G401 (cell line): Measurements from ENCODE around the gene MUC5B. TPM values are rescaled to one million over a fixed set of nuclear protein-coding genes. Genes with fewer than 3 reads are reported as not detected.

Experiments
- DNase-seq: peaks from one replicate; pipeline ENCODE4 v3.0.0-alpha.2; 2015; ENCODE audit warnings: low spot score
- in situ Hi-C: cut with HindIII; loops from 2 replicates; pipeline ENCODE4 v1.10.0; 2016; ENCODE audit warnings: low sequenced_read_pairs, mixed read lengths
- total RNA-seq: library from RNA; depleted of rRNA; stranded (reverse); fragments of >200 nt; shearing (Covaris generic); gene quantifications from 2 replicates; pipeline ENCODE4 v1.2.3, GENCODE V29; 2014

The MUC5B gene
- total RNA-seq, 1 experiment from 2014 or later, result not detected

DNA sequence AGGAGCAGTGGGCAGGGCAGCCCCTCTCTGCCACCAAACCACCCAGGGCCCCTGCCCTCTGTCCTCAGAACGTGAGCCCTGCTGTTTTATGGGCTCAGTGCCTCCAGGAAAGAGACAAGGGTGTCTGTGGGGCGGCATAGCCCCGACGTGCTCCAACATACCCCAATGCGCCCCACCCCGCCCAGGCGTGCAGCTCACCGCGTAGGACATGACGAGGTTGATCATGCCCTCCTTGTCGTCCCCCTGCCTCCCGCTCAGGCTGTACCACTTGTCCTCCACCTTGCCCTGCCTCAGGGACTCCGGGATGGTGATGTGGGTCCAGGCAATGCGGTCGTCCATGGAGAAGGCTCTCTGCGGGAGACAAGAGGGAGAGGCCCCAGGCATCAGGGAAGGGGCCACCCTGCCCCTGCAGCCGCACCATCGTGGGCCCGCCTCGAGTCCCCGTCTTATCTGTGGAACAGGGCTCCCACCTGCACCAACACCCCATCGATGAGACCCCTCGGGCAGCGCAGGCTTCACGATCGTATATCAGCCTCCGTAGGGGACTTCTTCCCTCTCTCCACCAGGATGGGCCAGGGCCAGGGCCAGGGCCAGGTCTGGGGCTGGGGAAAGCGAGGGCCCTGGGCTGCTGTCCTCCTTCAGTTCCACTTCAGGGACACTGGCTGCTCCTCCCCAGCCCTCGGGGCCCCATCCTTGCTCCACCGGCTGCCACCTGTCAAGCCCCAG lies 65.7 kb downstream of the MUC5B start:
- DNase-seq, result no peak
- in situ Hi-C loops, result no loop called here

DNA sequence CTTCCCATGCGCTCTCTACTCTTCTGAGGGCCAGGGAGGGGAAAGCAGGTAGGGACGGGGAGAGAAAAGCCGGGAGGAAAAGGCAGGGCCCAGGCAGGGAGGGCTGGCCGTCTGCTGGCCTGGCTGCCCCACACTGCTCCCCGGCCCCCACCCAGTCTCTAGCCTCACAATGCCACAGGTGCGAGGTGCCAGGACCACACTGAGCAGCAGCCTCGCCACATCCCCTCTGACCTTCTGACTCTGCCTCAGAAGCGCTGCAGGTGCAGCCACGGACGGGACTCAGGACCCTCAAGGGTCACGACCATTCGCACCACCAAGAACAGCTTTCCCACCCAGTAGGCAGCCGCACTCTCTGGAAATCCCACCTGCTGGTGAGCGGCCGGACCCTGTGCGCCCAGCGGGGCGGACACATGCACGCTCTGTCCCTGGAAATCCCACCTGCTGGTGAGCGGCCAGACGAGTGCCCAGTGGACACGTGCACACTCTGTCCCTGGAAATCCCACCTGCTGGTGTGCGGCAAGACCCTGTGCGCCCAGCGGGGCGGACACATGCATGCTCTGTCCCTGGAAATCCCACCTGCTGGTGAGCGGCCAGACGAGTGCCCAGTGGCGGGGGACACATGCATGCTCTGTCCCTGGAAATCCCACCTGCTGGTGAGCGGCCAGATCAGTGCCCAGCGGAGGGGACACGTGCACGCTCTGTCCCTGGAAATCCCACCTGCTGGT lies 66.5 kb downstream of the MUC5B start:
- in situ Hi-C loops, result no loop called here

DNA sequence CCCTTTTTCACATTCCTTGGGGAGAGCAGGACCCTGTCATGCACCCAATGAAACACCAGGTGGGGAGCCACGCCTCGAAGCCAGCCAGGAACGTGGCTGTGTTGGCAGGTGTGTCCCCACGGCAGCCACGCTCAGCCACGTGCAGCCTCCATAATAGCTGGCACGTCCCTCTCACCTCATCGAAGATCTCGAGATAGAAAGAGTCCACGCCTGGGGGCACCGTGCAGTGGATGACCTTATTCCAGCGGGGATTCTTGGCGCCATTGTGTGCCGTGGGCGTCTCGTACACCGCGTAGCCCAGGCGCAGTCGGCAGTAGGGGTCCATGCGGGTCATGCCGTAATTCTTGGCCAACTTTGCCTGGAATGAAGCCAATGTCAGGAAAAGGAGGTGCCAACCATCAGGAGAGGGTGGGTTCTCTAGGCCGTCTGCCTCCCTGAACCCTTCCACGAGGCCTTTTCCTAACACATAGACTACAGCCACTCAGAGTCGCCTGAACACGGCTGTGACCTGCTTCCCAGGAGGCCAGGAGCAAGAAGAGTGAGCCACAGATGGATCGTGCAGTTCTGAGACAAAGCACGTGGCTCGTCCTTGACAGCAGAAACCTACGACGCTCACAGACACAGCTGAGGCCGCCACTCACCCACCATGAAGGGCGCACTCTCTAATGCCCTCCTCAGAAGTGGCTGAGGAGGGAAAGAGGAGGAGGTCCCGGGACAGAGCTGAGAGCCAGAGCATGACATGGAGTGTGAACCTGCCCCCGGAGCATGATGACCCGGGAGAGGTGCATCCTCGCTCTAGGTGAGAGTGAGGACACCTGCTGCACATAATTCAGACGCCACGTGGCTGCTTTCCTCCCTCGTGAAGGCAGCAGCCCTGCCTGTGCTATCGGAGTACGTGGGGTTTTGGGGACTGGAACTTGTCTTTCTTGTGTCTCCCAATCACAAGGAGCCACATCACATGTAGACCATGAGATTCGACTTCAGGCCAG lies 67.5 kb downstream of the MUC5B start:
- no peak for DNase-seq
- in situ Hi-C loops, result no loop called here

More for the DNA sequence above, 66.5 kb downstream of the MUC5B start:
- no peak for DNase-seq

DNA sequence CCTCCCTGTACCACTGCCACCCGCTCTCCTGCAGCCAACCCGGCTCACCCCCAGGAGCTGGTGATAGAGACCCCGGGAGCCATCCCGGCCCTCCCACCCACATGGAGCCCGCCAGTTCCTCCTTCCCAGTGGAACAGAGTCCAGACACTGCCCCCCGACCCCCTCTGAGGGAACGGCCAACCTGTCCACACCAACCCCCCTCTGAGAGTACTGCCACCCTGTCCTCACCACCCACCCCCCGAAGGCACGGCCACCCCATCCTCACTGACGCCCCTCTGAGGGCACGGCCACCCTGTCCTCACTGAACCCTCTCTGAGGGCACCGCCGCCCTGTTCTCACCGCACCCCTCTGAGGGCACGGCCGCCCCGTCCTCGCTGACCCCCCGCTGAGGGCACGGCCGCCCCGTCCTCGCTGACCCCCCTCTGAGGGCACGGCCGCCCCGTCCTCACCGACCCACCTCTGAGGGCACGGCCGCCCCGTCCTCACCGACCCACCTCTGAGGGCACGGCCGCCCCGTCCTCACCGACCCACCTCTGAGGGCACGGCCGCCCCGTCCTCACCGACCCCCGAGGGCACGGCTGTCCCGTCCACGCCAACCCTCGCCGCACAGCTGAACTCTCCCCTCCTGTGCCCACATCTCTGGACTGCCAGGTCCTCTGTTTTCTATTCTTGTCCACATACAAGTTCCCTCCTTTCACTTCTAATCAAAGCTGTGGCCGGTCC lies 68.6 kb downstream of the MUC5B start:
- in situ Hi-C loops, result no loop called here

DNA sequence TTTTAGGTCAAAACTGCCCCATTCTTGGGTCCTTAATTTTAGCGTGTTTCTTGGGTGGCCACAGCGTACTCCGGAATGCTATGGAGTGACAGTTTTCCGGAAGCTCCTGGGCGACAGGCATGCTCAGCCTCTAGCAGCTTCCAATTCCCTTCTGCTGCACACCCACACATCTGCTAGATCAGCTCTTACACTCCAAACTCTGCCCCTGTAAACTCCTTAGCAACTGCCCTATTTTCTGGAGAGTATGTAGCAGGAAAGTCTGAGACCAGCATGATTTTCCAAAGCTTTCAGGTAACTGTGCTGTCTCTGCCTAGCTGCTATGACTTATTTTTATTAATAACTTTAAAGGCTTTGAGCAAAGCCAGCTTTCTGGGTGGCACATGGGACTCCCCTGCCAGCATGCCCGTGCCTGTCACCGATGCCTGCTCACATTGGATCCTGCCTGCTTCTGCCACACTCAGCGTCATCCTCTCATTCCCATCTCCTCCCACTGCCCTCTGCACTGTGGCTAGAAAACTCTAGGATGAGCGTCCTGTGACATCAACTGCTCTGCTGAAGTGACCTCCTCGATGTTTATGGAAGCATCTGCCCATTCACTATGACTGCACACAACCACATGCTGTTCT lies 69.3 kb downstream of the MUC5B start:
- in situ Hi-C loops, result no loop called here
- no peak for DNase-seq

More for the DNA sequence above, 68.6 kb downstream of the MUC5B start:
- DNase-seq, result no peak

DNA sequence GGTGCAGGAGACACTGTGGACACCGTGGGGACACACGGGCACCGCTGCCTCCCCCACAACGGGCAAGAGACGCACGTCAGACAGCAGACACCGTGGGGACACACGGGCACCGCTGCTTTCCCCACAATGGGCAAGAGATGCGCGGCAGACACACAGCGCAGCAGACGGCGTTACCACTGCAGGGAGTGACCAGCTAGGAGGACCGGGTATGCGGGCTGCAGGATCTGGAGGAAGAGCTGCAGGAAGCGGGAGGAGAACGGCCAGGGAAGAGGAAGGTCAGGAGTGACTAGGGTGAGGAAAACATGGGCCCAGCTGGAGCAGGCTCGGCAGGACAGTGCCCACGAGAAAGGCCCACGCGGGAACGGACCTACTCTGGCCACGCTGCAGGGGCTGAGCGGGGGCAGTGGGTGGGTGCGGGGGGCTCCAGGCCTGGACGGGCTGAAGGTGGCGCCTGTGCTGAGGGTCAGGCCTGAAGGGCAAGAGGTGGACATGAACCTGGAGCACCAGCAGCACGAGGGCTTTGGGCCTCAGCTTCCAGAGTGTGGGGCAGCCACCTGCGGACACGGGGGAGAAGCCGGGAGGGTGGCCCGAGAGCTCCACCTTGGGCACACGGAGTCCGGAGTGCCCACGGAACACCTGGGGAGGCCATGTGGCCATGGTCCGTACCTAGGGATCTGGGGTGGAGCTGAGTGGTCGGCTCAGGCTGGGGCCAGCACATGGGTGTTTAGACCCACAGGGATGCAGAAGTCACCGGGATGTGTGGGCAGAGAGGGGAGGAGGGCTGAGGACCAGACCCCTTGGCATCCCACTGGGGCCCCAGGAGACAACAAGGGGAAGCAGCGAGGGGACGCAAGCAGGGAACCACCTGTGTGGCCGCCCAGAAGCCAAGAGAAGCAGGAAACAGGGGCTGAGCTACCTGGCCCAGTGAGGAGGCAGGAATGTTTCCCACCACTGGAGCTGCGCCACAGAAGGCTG lies 70.1 kb downstream of the MUC5B start:
- in situ Hi-C loops, result no loop called here
- DNase-seq, result no peak

DNA sequence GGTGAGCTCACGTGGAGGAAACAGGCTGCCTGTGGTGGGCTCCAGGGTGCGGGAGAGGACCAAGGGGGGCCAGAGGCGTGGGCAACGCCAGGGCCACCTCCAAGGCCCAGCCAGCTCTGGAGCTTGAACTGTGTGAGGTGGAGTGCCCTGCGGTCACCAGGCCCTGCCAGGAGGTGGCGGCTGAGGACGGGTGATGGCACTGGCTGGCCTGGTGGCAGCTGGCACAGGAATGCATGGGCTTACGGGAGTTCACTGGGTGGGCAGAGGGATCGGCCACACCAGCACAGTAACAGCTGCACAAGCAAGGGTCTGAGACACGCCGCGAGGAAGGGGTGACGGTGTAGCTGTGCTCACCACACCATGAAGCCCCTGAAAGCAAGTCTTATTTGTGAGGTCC lies 70.8 kb downstream of the MUC5B start:
- peak; percentile 69 for DNase-seq
- in situ Hi-C loops, result no loop called here

DNA sequence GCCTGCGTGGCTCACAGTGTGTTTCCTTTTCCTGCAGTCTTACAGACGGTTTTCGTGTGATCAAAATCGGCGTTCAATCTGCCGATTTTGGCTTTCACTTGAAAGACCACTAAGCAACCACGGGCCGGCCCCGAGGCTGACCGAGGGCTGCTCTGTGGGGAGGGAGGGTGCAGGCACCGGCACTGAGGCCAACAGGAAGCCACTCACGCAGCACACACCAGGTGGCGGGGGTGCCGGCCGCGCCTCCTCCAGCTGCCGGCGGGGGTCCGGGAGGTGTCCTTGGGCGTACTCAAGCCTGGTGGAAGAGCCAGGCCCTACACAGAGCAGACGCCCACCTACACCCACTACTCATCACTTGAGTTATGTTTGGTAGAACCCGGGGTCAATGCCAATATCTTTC lies 72.2 kb downstream of the MUC5B start:
- in situ Hi-C loops, result no loop called here
- no peak for DNase-seq

DNA sequence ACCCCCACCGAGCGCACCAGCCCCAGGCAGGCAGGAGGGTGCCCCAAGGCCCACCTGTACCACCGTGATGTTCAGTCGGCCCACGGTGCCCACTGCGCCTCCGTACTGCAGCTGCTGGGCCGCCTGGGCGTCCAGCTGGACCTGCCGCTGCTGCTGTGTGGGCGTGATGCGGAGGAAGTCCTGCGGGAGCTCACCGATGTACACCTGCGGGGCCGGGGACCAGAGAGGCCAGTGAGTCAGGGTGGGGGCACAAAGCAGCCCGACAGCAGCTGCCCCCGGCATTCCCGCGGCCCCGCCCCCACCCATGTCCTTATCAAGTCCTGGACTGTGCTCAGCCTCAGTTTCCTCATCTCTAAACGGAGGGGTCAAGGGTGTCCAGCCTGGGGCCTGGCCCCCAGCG lies 72.7 kb downstream of the MUC5B start:
- in situ Hi-C loops, result no loop called here
- no peak for DNase-seq

DNA sequence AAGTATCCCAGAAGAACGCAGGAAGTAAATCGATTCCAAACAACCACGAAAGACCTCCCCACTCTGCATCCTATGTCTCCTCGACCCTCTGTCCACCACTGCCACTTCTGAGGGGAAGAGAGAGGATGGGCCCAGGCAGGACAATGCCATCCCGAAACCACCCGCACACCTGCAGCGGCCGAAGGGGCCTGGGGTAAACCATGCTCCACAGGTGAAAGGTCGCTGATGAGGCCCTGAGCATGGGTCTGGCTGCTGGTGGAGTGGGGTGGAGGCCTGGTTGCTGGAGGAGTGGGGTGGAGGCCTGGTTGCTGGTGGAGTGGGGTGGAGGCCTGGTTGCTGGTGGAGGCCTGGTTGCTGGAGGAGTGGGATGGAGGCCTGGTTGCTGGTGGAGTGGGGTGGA lies 73.4 kb downstream of the MUC5B start:
- DNase-seq, result no peak
- in situ Hi-C loops, result no loop called here

DNA sequence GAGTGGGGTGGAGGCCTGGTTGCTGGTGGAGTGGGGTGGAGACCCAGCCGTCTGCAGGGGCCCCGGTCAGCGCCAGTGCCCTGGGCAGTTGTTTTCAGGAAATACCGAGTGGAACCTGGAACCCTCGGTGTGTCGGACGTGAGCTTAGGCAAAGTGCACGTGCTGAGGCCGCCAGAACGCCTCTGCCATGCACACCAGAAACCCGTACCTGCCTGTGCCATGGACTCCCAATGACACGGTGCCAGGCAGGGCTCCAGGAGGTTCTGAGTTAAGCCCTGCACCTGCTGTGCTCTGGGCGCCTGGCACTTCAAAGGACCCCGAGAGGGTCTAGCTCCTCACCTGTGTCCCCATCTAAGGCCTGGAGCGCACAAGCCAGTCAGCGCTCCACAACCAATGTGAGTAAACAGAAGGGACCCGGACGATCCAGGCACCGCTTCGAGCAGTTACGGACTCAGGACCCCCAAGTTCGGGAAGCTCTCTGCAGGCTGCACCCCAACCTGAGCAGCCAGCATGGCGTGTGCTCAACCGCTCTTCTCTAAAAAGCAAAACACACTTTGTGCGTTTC lies 74.2 kb downstream of the MUC5B start:
- in situ Hi-C loops, result no loop called here
- DNase-seq, result no peak

DNA sequence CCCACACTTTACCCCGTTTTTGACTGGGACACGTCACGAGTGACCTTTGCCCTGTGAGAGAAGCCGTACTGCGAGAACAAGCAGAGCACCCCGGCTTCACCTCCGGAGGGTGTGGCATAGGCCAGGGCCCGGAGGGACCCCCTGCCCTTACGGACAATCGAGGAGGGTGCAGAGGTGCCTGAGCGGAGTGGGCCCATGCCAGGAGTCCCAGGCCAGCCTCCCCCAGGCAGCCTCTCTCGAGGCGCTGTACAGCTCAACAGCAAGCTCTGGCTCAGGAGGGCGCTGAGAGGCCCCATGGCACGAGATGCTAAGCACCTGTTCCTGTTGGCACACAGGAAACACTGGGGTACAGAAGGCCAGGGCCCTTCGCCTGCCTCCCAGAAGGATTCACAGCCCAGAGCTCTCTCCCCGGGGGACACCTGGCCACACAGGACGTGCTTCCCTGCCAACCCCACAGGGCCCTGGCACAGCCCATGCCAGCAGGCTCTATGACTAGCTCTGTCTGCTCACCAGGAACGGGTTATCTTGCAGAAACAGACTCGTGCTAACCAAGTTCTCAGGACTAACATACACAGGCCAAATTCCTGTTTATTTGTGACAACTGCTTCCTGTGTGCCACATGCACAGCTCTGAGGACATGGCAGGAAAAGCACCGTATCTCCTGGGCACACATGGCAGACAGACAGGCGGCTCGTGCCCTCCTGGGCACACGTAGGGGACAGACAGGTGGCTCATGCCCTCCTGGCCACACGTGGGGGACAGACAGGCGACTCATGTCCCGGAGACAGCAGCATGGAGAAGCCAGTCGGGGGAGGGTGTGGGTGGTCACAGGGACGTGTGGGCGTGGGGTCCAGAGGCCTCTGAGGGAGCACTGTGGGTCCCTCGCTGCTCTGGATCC lies 75.0 kb downstream of the MUC5B start:
- in situ Hi-C loops, result no loop called here
- DNase-seq, result peak; percentile 82

DNA sequence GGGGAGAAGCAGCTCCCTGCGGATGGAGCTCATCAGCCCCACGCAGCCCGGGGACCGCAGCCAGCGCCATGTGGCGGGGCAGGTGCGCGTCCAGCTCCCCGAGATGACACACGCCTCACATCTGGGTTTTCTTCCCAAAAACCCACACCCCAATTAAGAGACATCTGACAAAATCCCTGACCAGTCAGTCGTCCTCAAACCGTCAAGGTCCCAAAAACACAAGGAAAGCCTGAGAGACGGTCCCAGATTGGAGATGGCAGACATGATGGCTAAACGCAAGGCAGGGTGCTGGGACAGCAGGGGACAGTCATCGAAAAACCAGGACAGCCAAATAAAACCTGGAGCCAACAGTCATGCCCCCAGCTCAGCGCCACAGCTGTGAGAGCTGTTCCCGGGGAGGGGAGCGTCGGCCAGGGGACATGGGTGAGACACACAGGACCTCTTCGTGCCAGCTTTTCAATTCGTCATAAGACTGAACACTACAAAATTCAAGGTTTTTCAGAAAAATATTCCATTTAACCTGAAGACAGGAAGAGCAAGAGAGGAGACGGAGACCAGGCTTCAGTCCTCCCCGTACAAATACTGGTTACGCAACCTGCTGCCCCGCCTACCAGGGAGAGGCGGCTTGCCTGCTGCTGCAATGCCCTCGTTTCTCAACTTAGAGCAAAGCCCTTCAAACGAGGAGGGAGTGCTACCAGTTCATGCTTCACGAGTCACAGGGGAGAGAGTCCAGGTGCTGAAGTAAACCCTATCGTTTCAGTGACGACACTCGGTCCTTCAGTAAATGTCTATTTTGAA lies 76.0 kb downstream of the MUC5B start:
- peak; percentile 95 for DNase-seq
- in situ Hi-C loops, result no loop called here

DNA sequence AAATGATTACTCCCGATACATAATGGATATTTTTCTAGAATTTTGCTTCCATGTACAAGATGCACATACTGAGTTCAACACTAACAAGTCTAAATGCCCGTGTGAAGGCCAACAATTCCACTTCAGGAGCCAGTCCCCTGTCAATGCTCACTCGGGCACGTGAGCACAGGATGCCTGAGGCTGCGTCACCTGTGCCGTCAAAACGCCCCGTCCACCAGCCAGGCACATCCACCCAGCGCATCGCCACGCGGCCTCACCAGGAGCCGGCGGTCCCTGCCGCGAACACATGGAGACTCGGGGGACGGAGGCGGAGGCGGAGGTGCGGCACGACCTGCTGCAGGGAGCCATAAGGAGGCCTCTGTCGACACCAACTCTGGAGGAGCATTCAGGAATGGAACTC lies 76.8 kb downstream of the MUC5B start:
- in situ Hi-C loops, result no loop called here
- peak; percentile 56 for DNase-seq

DNA sequence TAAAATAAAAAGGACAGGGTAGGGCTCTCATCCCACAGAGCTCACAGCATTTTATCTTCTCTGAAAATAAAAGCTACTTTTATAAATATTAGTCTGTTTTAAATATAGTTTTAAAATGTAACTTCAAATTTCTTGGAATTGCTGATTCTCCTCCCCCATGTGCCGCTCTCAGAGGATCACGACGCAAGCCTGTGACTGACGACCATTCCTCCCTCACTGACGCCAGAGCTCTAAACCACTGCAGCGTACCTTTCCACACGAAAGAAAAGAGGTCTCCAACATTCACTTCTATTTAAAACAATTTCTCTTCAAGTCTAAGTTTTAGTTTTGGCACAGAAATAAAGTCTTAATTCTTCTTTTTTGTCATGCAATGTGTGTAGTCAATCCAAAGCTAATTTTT lies 77.3 kb downstream of the MUC5B start:
- DNase-seq, result no peak
- in situ Hi-C loops, result no loop called here
